ENCODE data around the gene ARG2.

ARG2 gene

DNA sequence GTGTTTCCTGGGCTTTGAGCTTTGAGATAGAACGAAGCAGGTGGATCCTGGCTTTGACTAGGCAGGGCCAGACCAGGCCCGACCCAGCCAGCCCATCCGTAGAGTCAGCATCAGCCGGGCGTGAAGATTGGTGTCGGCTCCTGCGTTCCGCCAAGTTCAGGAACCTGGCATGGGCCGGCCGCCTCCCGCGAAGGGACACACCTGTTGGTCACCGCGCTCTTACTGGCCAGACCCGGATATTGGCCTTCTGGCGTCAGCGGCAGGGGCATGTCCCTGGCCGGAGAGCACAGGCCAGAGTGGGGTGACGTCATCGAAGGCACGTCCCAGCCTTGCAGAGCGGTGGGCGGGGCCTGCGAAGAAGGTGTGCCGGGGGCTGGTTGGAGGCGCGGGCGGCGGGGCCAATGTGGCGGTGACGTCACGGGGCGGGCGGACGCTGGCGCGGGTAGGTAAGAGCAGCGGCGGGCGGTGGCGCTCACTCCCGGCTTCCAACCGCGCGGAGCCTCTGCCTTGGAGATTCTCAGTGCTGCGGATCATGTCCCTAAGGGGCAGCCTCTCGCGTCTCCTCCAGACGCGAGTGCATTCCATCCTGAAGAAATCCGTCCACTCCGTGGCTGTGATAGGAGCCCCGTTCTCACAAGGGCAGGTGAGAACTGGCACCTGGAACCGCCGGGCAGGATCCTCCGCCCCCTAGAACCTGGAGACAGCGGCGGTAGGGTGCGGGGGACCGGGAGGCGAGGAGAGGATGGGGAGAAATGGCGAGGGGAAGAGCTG, at the start of gene ARG2:
Gene ARG2 (plus strand): TSS at position 475 of the 771 bp plus-strand sequence. CDS start 58 bp downstream, at position 533.
- peak; percentile 94 to 95 for DNase-seq (ENCODE audit: low read depth in 2 of 2)
- TF ChIP-seq, protein P1, sequence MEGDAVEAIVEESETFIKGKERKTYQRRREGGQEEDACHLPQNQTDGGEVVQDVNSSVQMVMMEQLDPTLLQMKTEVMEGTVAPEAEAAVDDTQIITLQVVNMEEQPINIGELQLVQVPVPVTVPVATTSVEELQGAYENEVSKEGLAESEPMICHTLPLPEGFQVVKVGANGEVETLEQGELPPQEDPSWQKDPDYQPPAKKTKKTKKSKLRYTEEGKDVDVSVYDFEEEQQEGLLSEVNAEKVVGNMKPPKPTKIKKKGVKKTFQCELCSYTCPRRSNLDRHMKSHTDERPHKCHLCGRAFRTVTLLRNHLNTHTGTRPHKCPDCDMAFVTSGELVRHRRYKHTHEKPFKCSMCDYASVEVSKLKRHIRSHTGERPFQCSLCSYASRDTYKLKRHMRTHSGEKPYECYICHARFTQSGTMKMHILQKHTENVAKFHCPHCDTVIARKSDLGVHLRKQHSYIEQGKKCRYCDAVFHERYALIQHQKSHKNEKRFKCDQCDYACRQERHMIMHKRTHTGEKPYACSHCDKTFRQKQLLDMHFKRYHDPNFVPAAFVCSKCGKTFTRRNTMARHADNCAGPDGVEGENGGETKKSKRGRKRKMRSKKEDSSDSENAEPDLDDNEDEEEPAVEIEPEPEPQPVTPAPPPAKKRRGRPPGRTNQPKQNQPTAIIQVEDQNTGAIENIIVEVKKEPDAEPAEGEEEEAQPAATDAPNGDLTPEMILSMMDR (IDR thresholded peaks at IDR 0.05; ENCODE audit: low read depth, low read length): no peak

DNA sequence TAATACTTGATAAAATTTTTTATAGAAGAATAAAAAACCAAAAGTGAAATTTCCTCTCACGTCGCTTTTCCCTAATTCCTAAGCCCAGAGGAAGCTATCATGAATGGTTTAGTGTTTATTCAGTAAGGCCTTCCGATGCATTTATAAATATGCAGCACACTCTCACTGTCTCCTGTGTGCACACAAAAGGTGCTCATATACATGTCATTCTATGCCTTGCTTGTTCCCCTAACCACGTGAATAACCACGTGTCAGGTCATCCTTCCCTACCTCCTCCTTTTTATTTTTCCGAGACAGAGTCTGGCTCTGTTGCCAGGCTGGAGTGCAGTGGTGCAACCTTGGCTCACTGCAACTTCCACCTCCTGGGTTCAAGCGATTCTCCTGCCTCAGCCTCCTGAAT, 49.3 kb upstream of the ARG2 start:
- TF ChIP-seq, protein P1 (IDR thresholded peaks at IDR 0.05; ENCODE audit: low read depth, low read length): no peak
- no peak overlapping the region for H3K4me3 ChIP-seq (replicated peaks in 1 of 2; ENCODE audit: low read depth in 2 of 2, low read length in 2 of 2)
- DNase-seq (ENCODE audit: low read depth in 2 of 2): no peak

More for the DNA sequence above, at the start of gene ARG2:
- H3K4me3 ChIP-seq (replicated peaks in 1 of 2; ENCODE audit: low read depth in 2 of 2, low read length in 2 of 2): peak within 1 kb of the TSS; percentile 59 to 63

DNA sequence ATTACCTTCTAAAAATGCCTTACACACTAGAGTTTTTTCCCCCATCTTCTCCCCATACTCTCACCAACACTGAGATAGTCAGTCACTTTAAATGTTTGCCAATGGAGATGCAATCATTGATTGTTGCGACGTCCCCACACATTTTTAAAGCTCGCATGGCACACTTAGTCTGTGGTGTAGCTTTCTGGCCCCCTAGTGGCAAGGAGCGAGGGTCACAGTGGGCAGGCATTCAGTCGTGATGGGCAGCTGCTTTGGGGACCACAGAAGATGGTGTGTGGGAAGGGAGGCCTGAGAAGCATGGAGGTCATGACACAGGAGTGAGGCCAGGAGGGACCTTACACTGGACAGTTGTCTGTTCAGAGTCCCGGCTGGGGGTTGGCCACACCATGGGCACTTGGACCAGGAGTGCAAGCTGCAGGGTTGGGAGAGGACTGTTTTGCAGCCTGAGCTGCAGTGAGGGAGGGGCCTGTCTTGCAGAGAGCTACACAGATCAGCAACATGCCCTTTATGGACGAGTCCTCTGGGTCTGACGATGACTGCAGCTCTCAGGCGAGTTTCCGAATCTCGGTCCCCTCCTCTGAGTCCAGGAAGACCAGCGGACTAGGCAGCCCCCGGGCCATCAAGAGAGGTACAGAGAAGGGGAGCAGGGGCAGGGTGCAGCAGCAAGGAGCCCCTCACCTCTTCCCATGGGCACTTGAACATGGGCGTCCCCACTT, 48.3 kb upstream of the ARG2 start:
- TF ChIP-seq, protein P1 (IDR thresholded peaks at IDR 0.05; ENCODE audit: low read depth, low read length): peak; percentile 94
- H3K4me3 ChIP-seq (replicated peaks in 1 of 2; ENCODE audit: low read depth in 2 of 2, low read length in 2 of 2): no peak overlapping the region
- DNase-seq (ENCODE audit: low read depth in 2 of 2): peak; percentile 66 to 70

DNA sequence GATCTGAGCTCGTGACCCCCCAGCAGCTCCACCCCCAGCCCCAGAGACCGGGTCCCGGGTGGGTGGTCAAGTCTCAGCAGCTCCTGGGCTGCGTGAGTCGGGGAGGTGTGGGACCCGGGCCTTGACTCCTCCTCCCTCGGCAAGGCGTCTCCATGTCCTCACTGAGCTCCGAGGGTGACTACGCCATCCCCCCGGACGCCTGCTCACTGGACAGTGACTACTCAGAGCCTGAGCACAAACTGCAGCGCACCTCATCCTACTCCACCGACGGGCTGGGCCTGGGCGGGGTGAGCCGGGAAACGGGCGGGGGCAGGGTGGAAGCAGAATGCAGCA, 47.8 kb upstream of the ARG2 start:
- TF ChIP-seq, protein P1 (IDR thresholded peaks at IDR 0.05; ENCODE audit: low read depth, low read length): no peak
- DNase-seq (ENCODE audit: low read depth in 2 of 2): no peak

DNA sequence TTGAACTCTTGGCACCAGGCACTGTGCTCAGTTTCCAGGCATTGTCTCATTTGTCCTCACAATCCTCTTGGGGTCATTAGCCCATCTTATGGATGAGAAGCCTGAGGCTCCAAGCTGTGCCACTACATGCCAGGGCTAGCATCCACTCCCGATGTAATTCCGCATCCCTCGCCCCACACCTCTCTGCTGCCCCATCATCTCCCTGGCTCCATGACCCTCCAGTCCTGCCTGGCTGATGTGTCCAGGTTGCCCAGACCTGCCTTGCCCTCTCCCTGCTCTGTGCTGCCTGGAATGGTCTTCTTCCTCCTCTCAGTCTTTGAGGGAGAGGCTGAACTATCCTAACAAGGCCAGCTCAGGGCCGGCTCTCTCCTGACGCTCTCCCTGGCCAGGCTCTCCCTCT, 47.1 kb upstream of the ARG2 start:
- H3K4me3 ChIP-seq (replicated peaks in 1 of 2; ENCODE audit: low read depth in 2 of 2, low read length in 2 of 2): no peak overlapping the region
- DNase-seq (ENCODE audit: low read depth in 2 of 2): no peak
- TF ChIP-seq, protein P1 (IDR thresholded peaks at IDR 0.05; ENCODE audit: low read depth, low read length): no peak

More for the DNA sequence above, 47.8 kb upstream of the ARG2 start:
- no peak overlapping the region for H3K4me3 ChIP-seq (replicated peaks in 1 of 2; ENCODE audit: low read depth in 2 of 2, low read length in 2 of 2)

DNA sequence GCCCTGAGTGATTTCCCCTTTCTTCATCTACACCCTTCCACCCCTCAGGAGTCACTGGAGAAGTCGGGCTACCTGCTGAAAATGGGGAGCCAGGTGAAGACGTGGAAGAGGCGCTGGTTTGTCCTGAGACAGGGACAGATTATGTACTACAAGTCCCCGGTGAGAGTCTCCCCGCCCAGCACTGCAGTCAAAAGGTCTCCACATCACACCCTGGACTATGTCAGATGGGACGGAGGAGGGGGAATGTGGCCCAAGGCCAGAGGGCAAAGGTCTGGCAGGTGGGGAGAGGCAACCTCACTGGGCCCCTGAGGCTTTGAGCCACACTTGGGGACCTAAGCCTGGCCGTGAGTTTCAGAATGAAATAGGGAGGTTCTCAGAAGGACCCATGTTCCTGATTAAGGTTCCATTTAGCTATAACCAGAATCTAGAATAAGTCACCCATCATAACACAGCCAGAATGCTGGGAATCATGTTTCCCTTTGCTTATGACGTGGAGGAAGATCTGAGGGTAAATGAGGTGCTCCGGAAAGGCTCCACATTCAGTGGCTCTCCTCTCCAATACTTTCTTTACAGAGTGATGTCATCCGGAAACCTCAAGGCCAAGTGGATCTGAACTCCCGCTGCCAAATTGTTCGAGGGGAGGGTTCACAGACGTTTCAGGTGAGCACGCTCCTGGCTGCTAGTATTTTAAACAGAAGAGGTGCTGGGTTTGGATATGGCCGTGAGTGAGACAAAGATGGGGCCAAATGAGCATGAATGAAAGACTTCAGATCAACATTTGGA, 46.3 kb upstream of the ARG2 start:
- TF ChIP-seq, protein P1 (IDR thresholded peaks at IDR 0.05; ENCODE audit: low read depth, low read length): no peak
- no peak for DNase-seq (ENCODE audit: low read depth in 2 of 2)
- H3K4me3 ChIP-seq (replicated peaks in 1 of 2; ENCODE audit: low read depth in 2 of 2, low read length in 2 of 2): no peak overlapping the region

All from cardiac fibroblast (primary cell).